ENCODE results near the gene CTNNBL1. TPM values are rescaled to one million over a fixed set of nuclear protein-coding genes. Genes with fewer than 3 reads are reported as not detected.

The CTNNBL1 gene
- total RNA-seq, 4 donors from 2014 or later: 35.9 to 53.1 (median 39.2) TPM

GRCh38 chr20:37693242-37693634 lies 592 bp upstream of the CTNNBL1 start:
- TF ChIP-seq CTCF (IDR thresholded peaks at IDR 0.05; ENCODE audit: low read depth): no peak

- TF ChIP-seq CTCF (IDR thresholded peaks at IDR 0.05; ENCODE audit: low read depth): no peak
Observed at GRCh38 chr20:37695684-37696342, 2.0 kb downstream of the CTNNBL1 start.

DNA sequence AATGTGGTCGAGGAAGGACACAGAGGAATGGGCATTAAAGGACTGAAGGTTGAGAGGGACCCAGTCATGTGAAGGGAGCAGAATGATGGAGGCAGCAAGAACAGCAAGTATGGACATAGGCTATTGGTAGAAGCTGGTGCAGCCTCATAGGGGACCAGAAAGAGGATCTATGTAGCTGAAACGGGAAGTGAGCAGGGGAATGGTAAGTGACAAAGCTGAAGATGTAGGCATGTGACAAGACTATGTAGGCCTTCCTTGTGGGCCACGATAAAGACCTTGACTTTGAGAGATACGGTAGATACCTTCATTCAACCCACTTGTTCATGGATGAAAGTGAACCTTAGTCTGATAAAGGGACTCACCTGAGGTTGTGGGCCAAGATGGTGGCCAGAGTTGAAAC lies 3.5 kb downstream of the CTNNBL1 start:
- TF ChIP-seq CTCF (IDR thresholded peaks at IDR 0.05; ENCODE audit: low read depth): no peak

DNA sequence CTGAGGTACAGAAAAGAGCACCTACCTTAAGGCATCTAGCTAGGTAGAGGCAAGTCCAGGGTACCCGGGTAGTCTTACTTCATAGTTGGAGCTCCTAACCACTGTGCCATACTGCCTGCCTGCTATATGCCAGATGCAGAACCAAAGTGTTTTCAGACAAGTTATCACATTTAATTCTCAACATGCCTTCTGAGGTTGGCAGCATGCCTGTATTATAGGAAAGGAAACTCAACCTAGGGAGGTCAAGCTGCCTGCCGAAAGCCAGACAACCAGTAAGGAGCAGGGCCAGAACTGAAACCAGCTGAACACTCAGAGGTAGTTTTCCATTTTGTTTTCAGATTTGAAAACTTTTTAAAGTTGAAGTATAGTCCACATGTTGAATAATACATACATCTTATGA lies 5.4 kb downstream of the CTNNBL1 start:
- no peak for TF ChIP-seq CTCF (IDR thresholded peaks at IDR 0.05; ENCODE audit: low read depth)

DNA sequence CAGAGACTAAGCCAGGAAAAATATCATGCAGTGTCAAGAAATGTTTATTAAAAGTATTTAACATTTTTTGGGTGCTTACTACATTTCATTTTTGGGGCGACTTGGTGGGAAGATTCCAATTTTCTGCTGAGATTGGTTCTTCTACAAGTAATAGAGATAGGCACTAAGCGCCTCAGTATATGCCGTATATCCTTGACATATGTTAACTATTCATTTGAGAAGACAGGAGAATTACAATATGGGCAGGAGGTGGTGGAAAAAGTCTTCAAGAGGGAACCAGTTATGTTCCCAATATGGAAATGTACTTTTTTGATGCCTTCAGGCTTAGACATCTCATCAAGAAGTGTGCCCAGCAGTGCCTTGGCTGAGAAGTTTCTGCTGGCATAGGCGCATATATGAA lies 6.5 kb downstream of the CTNNBL1 start:
- no peak for TF ChIP-seq CTCF (IDR thresholded peaks at IDR 0.05; ENCODE audit: low read depth)

GRCh38 chr20:37702403-37703034 lies 8.7 kb downstream of the CTNNBL1 start:
- no peak for TF ChIP-seq CTCF (IDR thresholded peaks at IDR 0.05; ENCODE audit: low read depth)

GRCh38 chr20:37703035-37703845 lies 9.4 kb downstream of the CTNNBL1 start:
- TF ChIP-seq CTCF (IDR thresholded peaks at IDR 0.05; ENCODE audit: low read depth): no peak

Measured in subcutaneous adipose tissue (tissue), 4 donors.